ENCODE results near the gene DNMT3A.

GRCh38 chr2:25311865-25312575 is 29.7 kb downstream of the DNMT3A start:
- TF ChIP-seq EP300 (IDR thresholded peaks at IDR 0.05): no peak
- TF ChIP-seq CTCF (IDR thresholded peaks at IDR 0.05): no peak
- TF ChIP-seq POLR2A (IDR thresholded peaks at IDR 0.05): no peak
- TF ChIP-seq POLR2AphosphoS5 (IDR thresholded peaks at IDR 0.05): no peak
